Lower leg skin (tissue), 3 donors: ENCODE results near the gene KCNQ4.

Experiments
- POLR2A ChIP-seq, 2 donors: fragments of 450-650 bp; IDR thresholded peaks; one replicate each; pipeline ENCODE4 v1.6.1; 2016 to 2017; ENCODE audit warnings: antibody characterized with exemption in 2 of 2, mild to moderate bottlenecking in 1 of 2, moderate library complexity in 1 of 2
- TF ChIP-seq, protein P1 (sequence below), 3 donors: fragments of 450-650 bp; IDR thresholded peaks; one replicate each; pipeline ENCODE4 v1.5.1; 2016; ENCODE audit warnings: antibody characterized with exemption in 3 of 3, mild to moderate bottlenecking in 3 of 3, moderate library complexity in 2 of 3

DNA sequence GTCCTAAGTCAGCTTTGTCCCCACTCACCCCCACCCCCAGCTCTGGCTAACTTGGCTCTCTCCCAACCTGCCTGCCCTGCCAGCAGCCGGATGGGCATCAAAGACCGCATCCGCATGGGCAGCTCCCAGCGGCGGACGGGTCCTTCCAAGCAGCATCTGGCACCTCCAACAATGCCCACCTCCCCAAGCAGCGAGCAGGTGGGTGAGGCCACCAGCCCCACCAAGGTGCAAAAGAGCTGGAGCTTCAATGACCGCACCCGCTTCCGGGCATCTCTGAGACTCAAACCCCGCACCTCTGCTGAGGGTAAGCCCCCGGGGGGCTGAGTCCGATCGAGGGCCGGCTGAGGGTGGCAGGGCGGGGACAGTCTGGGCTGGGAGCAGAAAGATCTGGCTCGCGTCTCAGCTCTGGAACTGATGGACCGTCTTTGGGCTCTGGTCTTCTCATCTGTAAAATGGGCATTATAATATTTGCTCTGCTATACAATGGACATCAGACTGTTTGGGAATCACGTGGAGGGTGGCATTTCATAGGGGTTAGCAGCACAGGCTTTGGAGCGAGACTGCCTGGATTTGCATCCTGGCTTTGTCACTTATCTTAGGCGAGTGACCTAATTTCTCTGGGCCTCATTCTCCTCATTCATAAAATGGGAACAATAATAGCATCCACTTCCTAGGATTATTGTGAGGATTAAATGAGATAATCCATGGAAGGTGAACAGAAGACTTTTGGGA, 47.6 kb downstream of the KCNQ4 start:
- TF ChIP-seq, protein P1, sequence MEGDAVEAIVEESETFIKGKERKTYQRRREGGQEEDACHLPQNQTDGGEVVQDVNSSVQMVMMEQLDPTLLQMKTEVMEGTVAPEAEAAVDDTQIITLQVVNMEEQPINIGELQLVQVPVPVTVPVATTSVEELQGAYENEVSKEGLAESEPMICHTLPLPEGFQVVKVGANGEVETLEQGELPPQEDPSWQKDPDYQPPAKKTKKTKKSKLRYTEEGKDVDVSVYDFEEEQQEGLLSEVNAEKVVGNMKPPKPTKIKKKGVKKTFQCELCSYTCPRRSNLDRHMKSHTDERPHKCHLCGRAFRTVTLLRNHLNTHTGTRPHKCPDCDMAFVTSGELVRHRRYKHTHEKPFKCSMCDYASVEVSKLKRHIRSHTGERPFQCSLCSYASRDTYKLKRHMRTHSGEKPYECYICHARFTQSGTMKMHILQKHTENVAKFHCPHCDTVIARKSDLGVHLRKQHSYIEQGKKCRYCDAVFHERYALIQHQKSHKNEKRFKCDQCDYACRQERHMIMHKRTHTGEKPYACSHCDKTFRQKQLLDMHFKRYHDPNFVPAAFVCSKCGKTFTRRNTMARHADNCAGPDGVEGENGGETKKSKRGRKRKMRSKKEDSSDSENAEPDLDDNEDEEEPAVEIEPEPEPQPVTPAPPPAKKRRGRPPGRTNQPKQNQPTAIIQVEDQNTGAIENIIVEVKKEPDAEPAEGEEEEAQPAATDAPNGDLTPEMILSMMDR (IDR thresholded peaks at IDR 0.05) = no peak
- no peak for TF ChIP-seq POLR2A (IDR thresholded peaks at IDR 0.05)
